ENCODE measurements around the gene ASPRV1. TPM values are rescaled to one million over a fixed set of nuclear protein-coding genes. Genes with fewer than 3 reads are reported as not detected.
"Not testable (repeated sequence)": the region's sequence is repeated elsewhere in the genome, so short reads cannot be mapped to it uniquely, and the experiment has no call there.

Gene ASPRV1
- total RNA-seq, 1 experiment from 2014 or later: 0.66 TPM

DNA sequence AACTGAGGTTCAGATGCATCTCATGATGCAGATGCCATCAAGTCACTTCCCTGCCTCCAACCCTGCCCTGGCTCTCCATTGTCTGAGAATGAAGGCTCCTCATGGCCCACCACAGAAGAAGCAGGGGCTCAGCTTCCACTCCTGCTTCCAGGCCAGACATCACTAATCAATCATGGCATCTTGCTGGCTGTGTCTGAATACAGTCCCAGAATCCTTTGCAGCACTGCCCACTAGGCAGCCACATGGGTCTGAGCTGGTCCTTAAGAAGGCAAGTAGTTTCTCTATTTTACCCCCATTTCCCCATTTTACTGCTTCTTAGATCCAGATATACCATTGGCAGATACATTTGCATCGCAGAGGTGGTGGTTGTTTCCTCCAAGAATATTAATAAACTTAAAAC, 7.3 kb downstream of the ASPRV1 start:
- BruUV-seq (replicated peaks): no TSS peak
- CTCF ChIA-PET: no interaction called here

GRCh38 chr2:69952336-69953115, 8.9 kb downstream of the ASPRV1 start:
- CTCF ChIA-PET: interaction anchor here (0.6 kb wide), 1 partner anchor 48 kb away, joined by 3 read pairs; no protein-coding TSS in a partner anchor
- BruUV-seq (replicated peaks): no TSS peak
- no peak for DNase-seq
- Histone ChIP-seq H3K9me3 (no peaks in the 10 kb centered on the region), H3K4me1 (no peaks in the 10 kb centered on the region), H3K36me3 (ENCODE audit: control insufficient read depth, insufficient read depth, low read length) (no peaks in the 10 kb centered on the region), H3K27me3 (replicated peaks; ENCODE audit: control insufficient read depth, insufficient read depth, low read length) (no peaks in the 10 kb centered on the region), H3K4me3 (ENCODE audit: low read depth, low read length) (no peak overlapping the region)
- Mint-ChIP-seq H3K27ac (ENCODE audit: unreplicated experiment) (no peak overlapping the region), H3K36me3 (ENCODE audit: insufficient read depth, unreplicated experiment) (peaks cover 2% of the 10 kb centered on the region), H3K27me3 (ENCODE audit: insufficient read depth, unreplicated experiment) (peaks cover 3% of the 10 kb centered on the region), H3K9me3 (ENCODE audit: unreplicated experiment) (no peaks in the 10 kb centered on the region), H3K4me3 (ENCODE audit: unreplicated experiment) (no peak overlapping the region), H3K4me1 (ENCODE audit: low read depth, unreplicated experiment) (peaks cover 8% of the 10 kb centered on the region)
- POLR2A ChIA-PET: no interaction called here
- TF ChIP-seq, protein P1, sequence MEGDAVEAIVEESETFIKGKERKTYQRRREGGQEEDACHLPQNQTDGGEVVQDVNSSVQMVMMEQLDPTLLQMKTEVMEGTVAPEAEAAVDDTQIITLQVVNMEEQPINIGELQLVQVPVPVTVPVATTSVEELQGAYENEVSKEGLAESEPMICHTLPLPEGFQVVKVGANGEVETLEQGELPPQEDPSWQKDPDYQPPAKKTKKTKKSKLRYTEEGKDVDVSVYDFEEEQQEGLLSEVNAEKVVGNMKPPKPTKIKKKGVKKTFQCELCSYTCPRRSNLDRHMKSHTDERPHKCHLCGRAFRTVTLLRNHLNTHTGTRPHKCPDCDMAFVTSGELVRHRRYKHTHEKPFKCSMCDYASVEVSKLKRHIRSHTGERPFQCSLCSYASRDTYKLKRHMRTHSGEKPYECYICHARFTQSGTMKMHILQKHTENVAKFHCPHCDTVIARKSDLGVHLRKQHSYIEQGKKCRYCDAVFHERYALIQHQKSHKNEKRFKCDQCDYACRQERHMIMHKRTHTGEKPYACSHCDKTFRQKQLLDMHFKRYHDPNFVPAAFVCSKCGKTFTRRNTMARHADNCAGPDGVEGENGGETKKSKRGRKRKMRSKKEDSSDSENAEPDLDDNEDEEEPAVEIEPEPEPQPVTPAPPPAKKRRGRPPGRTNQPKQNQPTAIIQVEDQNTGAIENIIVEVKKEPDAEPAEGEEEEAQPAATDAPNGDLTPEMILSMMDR (IDR thresholded peaks at IDR 0.05; ENCODE audit: insufficient read depth in 1 of 2, low read depth in 1 of 2, low read length in 1 of 2, severe bottlenecking in 1 of 2, unreplicated experiment in 1 of 2): no peak
- intact Hi-C loops (cut with micrococcal nuclease; ENCODE audit: unreplicated experiment): no loop called here

More for the DNA sequence above, 7.3 kb downstream of the ASPRV1 start:
- no peaks in the 10 kb centered on the region for H3K27me3 ChIP-seq (replicated peaks; ENCODE audit: control insufficient read depth, insufficient read depth, low read length)
- TF ChIP-seq, protein P1 (IDR thresholded peaks at IDR 0.05; ENCODE audit: insufficient read depth in 1 of 2, low read depth in 1 of 2, low read length in 1 of 2, severe bottlenecking in 1 of 2, unreplicated experiment in 1 of 2): no peak
- POLR2A ChIA-PET: no interaction called here
- Mint-ChIP-seq H3K36me3 (ENCODE audit: insufficient read depth, unreplicated experiment) (no peaks in the 10 kb centered on the region), H3K27ac (ENCODE audit: unreplicated experiment) (no peak overlapping the region), H3K9me3 (ENCODE audit: unreplicated experiment) (no peaks in the 10 kb centered on the region), H3K27me3 (ENCODE audit: insufficient read depth, unreplicated experiment) (peaks cover 3% of the 10 kb centered on the region), H3K4me1 (ENCODE audit: low read depth, unreplicated experiment) (peaks cover 2% of the 10 kb centered on the region), H3K4me3 (ENCODE audit: unreplicated experiment) (no peak overlapping the region)
- no peaks in the 10 kb centered on the region for H3K36me3 ChIP-seq (ENCODE audit: control insufficient read depth, insufficient read depth, low read length)
- no peak for DNase-seq
- no peaks in the 10 kb centered on the region for H3K9me3 ChIP-seq
- intact Hi-C loops (cut with micrococcal nuclease; ENCODE audit: unreplicated experiment): no loop called here
- H3K4me1 ChIP-seq: no peaks in the 10 kb centered on the region
- no peak overlapping the region for H3K4me3 ChIP-seq (ENCODE audit: low read depth, low read length)

DNA sequence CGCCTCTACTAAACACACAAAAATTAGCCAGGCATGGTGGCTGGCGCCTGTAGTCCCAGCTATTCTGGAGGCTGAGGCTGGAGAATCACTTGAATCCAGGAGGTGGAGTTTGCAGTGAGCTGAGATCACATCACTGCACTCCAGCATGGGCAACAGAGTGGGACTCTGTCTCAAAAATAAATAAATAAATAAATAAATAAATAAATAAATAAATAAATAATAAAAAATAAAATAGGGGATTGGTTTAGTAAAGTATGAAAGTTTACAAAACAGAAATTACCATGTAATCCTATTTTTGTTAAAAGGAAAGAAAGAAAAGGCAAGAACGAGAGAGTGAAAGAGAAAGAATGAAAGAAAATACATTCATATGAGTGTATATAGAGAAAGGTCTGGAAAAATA, 10.8 kb downstream of the ASPRV1 start:
- DNase-seq; H3K27ac Mint-ChIP-seq (ENCODE audit: unreplicated experiment); H3K4me3 ChIP-seq (ENCODE audit: low read depth, low read length); H3K36me3 ChIP-seq (ENCODE audit: control insufficient read depth, insufficient read depth, low read length); POLR2A ChIA-PET; H3K9me3 Mint-ChIP-seq (ENCODE audit: unreplicated experiment); H3K4me1 ChIP-seq; H3K27me3 ChIP-seq (replicated peaks; ENCODE audit: control insufficient read depth, insufficient read depth, low read length); intact Hi-C loops (cut with micrococcal nuclease; ENCODE audit: unreplicated experiment); H3K36me3 Mint-ChIP-seq (ENCODE audit: insufficient read depth, unreplicated experiment); H3K9me3 ChIP-seq; BruUV-seq (replicated peaks); H3K4me3 Mint-ChIP-seq (ENCODE audit: unreplicated experiment); H3K27me3 Mint-ChIP-seq (ENCODE audit: insufficient read depth, unreplicated experiment): not testable (repeated sequence)
- CTCF ChIA-PET: interaction anchor here (0.7 kb wide), 1 partner anchor 135 kb away, joined by 3 read pairs; no protein-coding TSS in a partner anchor
- H3K4me1 Mint-ChIP-seq (ENCODE audit: low read depth, unreplicated experiment): peaks cover 25% of the 10 kb centered on the region
